GM18520 (cell line): ENCODE data around the gene SLC28A1.
"Not testable (repeated sequence)": the region's sequence is repeated elsewhere in the genome, so short reads cannot be mapped to it uniquely, and the experiment has no call there.

Experiments used
- ATAC-seq: cut with Tn5 transposase; IDR thresholded peaks from one replicate; pipeline ENCODE4 v1.9.1; 2021; ENCODE audit not compliant: unreplicated experiment

The SLC28A1 gene

GRCh38 chr15:84909029-84909428, 24.6 kb downstream of the SLC28A1 start:
- ATAC-seq, result no peak

GRCh38 chr15:84909782-84910181, 25.3 kb downstream of the SLC28A1 start:
- no peak for ATAC-seq

GRCh38 chr15:84910928-84911623, 26.6 kb downstream of the SLC28A1 start:
- ATAC-seq, result no peak

GRCh38 chr15:84911879-84912660, 27.6 kb downstream of the SLC28A1 start:
- no peak for ATAC-seq

GRCh38 chr15:84913360-84913723, 28.9 kb downstream of the SLC28A1 start:
- ATAC-seq, result no peak

- no peak for ATAC-seq
Measured at GRCh38 chr15:84914351-84914750, 29.9 kb downstream of the SLC28A1 start.

- ATAC-seq, result peak; percentile 96
Measured at GRCh38 chr15:84914909-84915605, 30.6 kb downstream of the SLC28A1 start.

GRCh38 chr15:84915606-84915958, 31.1 kb downstream of the SLC28A1 start:
- no peak for ATAC-seq

GRCh38 chr15:84917452-84917851, 33.0 kb downstream of the SLC28A1 start:
- no peak for ATAC-seq

GRCh38 chr15:84919106-84919667, 34.7 kb downstream of the SLC28A1 start:
- no peak for ATAC-seq

GRCh38 chr15:84921121-84921520, 36.7 kb downstream of the SLC28A1 start:
- no peak for ATAC-seq

GRCh38 chr15:84922530-84922929, 38.1 kb downstream of the SLC28A1 start:
- no peak for ATAC-seq

- no peak for ATAC-seq
Measured at GRCh38 chr15:84924077-84924731, 39.7 kb downstream of the SLC28A1 start.

- not testable (repeated sequence) for ATAC-seq
Measured at GRCh38 chr15:84924821-84925569, 40.5 kb downstream of the SLC28A1 start.

GRCh38 chr15:84925906-84926305, 41.4 kb downstream of the SLC28A1 start:
- no peak for ATAC-seq

- no peak for ATAC-seq
Measured at GRCh38 chr15:84926491-84927230, 42.2 kb downstream of the SLC28A1 start.

GRCh38 chr15:84928843-84929168, 44.3 kb downstream of the SLC28A1 start:
- ATAC-seq, result no peak

- no peak for ATAC-seq
Measured at GRCh38 chr15:84929795-84930603, 45.5 kb downstream of the SLC28A1 start.
